ENCODE measurements around the gene ZSWIM2.

The ZSWIM2 gene

DNA sequence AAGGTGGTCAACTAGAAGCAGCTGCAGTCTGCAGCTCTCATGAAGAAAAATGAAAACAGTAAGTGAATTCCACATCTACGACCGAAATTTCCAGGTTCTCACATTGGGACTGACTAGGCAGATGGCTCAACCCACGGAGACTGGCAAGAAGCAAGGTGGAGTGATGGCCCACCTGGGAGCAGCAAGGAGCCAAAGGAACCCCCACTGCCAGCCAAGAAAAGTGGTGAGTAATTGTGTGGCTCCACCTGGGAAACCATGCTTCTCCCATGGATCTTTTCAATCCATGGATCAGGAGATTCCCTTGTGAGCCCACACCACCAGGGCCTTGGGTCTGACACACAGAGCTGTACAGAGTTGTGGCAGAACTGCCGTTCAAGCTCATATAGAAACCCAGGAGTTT, 64.0 kb downstream of the ZSWIM2 start:
- ATAC-seq (no peak), DNase-seq (no peak)
- no peak overlapping the region for H3K27ac Mint-ChIP-seq
- no peak overlapping the region for H3K4me3 Mint-ChIP-seq
- no peaks in the 10 kb centered on the region for H3K27me3 Mint-ChIP-seq
- H3K4me1 Mint-ChIP-seq = no peaks in the 10 kb centered on the region
- peaks cover 15 to 29% of the 10 kb centered on the region in 2 donors for H3K9me3 Mint-ChIP-seq

DNA sequence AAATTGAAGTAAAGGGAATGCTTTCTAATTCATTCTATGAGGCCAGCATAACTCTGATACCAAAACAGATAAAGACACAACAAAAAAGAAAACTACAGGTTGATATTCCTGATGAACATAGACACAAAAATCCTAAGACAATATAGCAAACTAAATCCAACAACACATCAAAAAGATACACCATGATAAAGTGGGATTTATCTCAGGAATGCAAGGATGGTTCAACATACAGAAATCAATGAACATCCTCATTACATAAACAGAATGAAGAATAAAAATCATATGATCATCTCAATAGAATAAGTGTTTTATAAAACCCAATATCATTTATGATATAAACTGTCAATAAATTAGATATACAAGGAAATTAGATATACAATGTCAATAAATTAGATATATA, 65.7 kb downstream of the ZSWIM2 start:
- H3K27me3 Mint-ChIP-seq = no peaks in the 10 kb centered on the region
- no peak for DNase-seq
- no peak overlapping the region for H3K4me3 Mint-ChIP-seq
- no peak for ATAC-seq
- H3K9me3 Mint-ChIP-seq = peaks cover 18 to 20% of the 10 kb centered on the region in 2 donors
- H3K27ac Mint-ChIP-seq = no peak overlapping the region
- no peaks in the 10 kb centered on the region for H3K4me1 Mint-ChIP-seq

DNA sequence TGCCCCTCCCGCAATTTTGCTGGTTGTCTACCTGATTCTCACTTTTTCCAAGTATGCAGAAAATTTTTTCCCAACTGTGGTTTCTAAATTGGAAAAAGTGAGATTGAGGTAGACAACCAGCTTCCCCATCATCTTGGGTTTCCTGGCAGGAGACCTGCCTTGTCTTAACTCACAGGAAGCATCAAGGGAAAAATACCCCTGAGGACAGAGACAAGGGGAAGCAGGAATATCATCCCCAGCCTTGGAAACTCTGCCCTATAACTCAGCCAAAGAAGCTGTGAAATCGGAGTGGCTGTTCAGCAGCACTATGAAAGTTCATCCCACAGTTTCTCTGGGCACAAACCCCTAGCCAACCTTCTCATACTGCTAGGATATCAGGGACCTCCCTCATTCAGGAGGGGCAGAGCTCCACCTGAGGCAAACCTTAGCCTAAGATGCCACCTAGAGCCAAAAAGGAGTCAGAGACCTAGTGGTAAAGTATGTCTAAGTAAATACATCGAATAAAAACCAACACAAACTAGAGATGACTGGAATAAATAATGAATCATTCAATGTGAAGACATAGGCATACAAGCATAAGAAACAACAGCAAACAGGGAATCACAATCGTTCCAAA, 68.2 kb downstream of the ZSWIM2 start:
- DNase-seq (no peak), ATAC-seq (no peak)
- no peaks in the 10 kb centered on the region for H3K4me1 Mint-ChIP-seq
- no peak overlapping the region for H3K27ac Mint-ChIP-seq
- H3K9me3 Mint-ChIP-seq = peaks cover 11 to 25% of the 10 kb centered on the region in 2 donors
- no peak overlapping the region for H3K4me3 Mint-ChIP-seq
- no peaks in the 10 kb centered on the region for H3K27me3 Mint-ChIP-seq

All from stimulated activated naive CD8-positive, alpha-beta T cell treated with anti-CD3 and anti-CD28 coated beads, Interleukin-15, amount 100 ng/mL, for 72 hours (primary cell).